ENCODE measurements around the gene MACROH2A1.
A peak's percentile ranks its signal among the peaks of the same experiment; 100 is the strongest.

MACROH2A1 gene

GRCh38 chr5:135375040-135375793, 23.8 kb downstream of the MACROH2A1 start:
- Histone ChIP-seq H3K79me2 (ENCODE audit: insufficient read depth, low read length) (peaks cover 100% of the 10 kb centered on the region), H3K27ac (ENCODE audit: low read length) (peak overlapping the region; percentile 98), H3K9me3 (ENCODE audit: insufficient read depth, low read length, severe bottlenecking) (no peaks in the 10 kb centered on the region), H3K4me2 (ENCODE audit: insufficient read depth, low read length) (peak overlapping the region; percentile 58), H3K4me1 (ENCODE audit: insufficient read depth, low read length) (peaks cover 93% of the 10 kb centered on the region), H4K20me1 (ENCODE audit: insufficient read depth, low read length) (peaks cover 75% of the 10 kb centered on the region), H3K27me3 (ENCODE audit: insufficient read depth, low read length, poor library complexity) (no peaks in the 10 kb centered on the region), H2AFZ (ENCODE audit: low read depth, low read length) (no peak overlapping the region), H3K36me3 (ENCODE audit: insufficient read depth, low read length) (peaks cover 98% of the 10 kb centered on the region), H3K4me3 (ENCODE audit: low read depth in 1 of 2, low read length in 2 of 2) (peak overlapping the region in 1 of 2 experiments; percentile 5; a peak in 1 of 4 replicates), H3K9ac (ENCODE audit: low read depth, low read length) (peak overlapping the region; percentile 53)
- ATAC-seq (ENCODE audit: insufficient read depth, low read depth) (no peak), DNase-seq (no peak)
- TF ChIP-seq EZH2 (IDR thresholded peaks at IDR 0.05; ENCODE audit: borderline replicate concordance, low read depth, low read length, severe bottlenecking) (no peak), CTCF (IDR thresholded peaks at IDR 0.05; ENCODE audit: borderline replicate concordance, extremely low read depth, low read length, poor library complexity, severe bottlenecking) (no peak)

- Histone ChIP-seq H3K79me2 (ENCODE audit: insufficient read depth, low read length) (peaks cover 100% of the 10 kb centered on the region), H3K9ac (ENCODE audit: low read depth, low read length) (peak overlapping the region; percentile 53), H4K20me1 (ENCODE audit: insufficient read depth, low read length) (peaks cover 74% of the 10 kb centered on the region), H3K4me2 (ENCODE audit: insufficient read depth, low read length) (peak overlapping the region; percentile 58), H3K36me3 (ENCODE audit: insufficient read depth, low read length) (peaks cover 98% of the 10 kb centered on the region), H3K4me3 (ENCODE audit: low read depth in 1 of 2, low read length in 2 of 2) (peak overlapping the region in 1 of 2 experiments; percentile 45; a peak in 2 of 4 replicates), H3K4me1 (ENCODE audit: insufficient read depth, low read length) (peaks cover 93% of the 10 kb centered on the region), H3K27me3 (ENCODE audit: insufficient read depth, low read length, poor library complexity) (no peaks in the 10 kb centered on the region), H2AFZ (ENCODE audit: low read depth, low read length) (no peak overlapping the region), H3K9me3 (ENCODE audit: insufficient read depth, low read length, severe bottlenecking) (no peaks in the 10 kb centered on the region), H3K27ac (ENCODE audit: low read length) (peak overlapping the region; percentile 98)
- ATAC-seq (ENCODE audit: insufficient read depth, low read depth) (peak; percentile 16), DNase-seq (peak; percentile 36)
- TF ChIP-seq EZH2 (IDR thresholded peaks at IDR 0.05; ENCODE audit: borderline replicate concordance, low read depth, low read length, severe bottlenecking): no peak
- no peak for TF ChIP-seq CTCF (IDR thresholded peaks at IDR 0.05; ENCODE audit: borderline replicate concordance, extremely low read depth, low read length, poor library complexity, severe bottlenecking)
Measured at GRCh38 chr5:135373736-135374515, 25.1 kb downstream of the MACROH2A1 start.

GRCh38 chr5:135372654-135373381, 26.2 kb downstream of the MACROH2A1 start:
- no peaks in the 10 kb centered on the region for H3K27me3 ChIP-seq (ENCODE audit: insufficient read depth, low read length, poor library complexity)
- H3K4me2 ChIP-seq (ENCODE audit: insufficient read depth, low read length): peak overlapping the region; percentile 58
- peak; percentile 87 for DNase-seq
- peaks cover 73% of the 10 kb centered on the region for H4K20me1 ChIP-seq (ENCODE audit: insufficient read depth, low read length)
- H3K36me3 ChIP-seq (ENCODE audit: insufficient read depth, low read length): peaks cover 98% of the 10 kb centered on the region
- peak overlapping the region; percentile 98 for H3K27ac ChIP-seq (ENCODE audit: low read length)
- H3K9ac ChIP-seq (ENCODE audit: low read depth, low read length): peak overlapping the region; percentile 53
- ATAC-seq (ENCODE audit: insufficient read depth, low read depth): peak; percentile 80
- H3K79me2 ChIP-seq (ENCODE audit: insufficient read depth, low read length): peaks cover 100% of the 10 kb centered on the region
- TF ChIP-seq EZH2 (IDR thresholded peaks at IDR 0.05; ENCODE audit: borderline replicate concordance, low read depth, low read length, severe bottlenecking): no peak
- TF ChIP-seq CTCF (IDR thresholded peaks at IDR 0.05; ENCODE audit: borderline replicate concordance, extremely low read depth, low read length, poor library complexity, severe bottlenecking): no peak
- no peaks in the 10 kb centered on the region for H3K9me3 ChIP-seq (ENCODE audit: insufficient read depth, low read length, severe bottlenecking)
- H2AFZ ChIP-seq (ENCODE audit: low read depth, low read length): no peak overlapping the region
- H3K4me3 ChIP-seq (ENCODE audit: low read depth in 1 of 2, low read length in 2 of 2): peak overlapping the region in 1 of 2 experiments; percentile 45; a peak in 2 of 4 replicates
- peaks cover 93% of the 10 kb centered on the region for H3K4me1 ChIP-seq (ENCODE audit: insufficient read depth, low read length)

Measured in DND-41 (cell line).